Activated B cell treated with CpG ODN at 0.5 μM for 24 hours (primary cell): ENCODE data around the gene IL2RA. TPM values are rescaled to one million over a fixed set of nuclear protein-coding genes. Genes with fewer than 3 reads are reported as not detected.

ENCODE experiments used
- ATAC-seq: fragments of 200-7000 bp; cut with Tn5 transposase; one replicate; pipeline ENCODE4 v1.10.0; 2021; ENCODE audit warnings: low read depth, mild to moderate bottlenecking, moderate library complexity
- CTCF ChIA-PET: fragments of 350-600 bp; sonication (Branson Sonifier 250); formaldehyde crosslinking; loops from one replicate; lab custom pipeline; 2021; ENCODE audit warnings: antibody characterized with exemption; lab: Charles Lee
- POLR2A ChIA-PET: fragments of 350-600 bp; sonication (Branson Sonifier 250); formaldehyde crosslinking; loops from one replicate; lab custom pipeline; 2021; ENCODE audit warnings: antibody characterized with exemption; lab: Charles Lee
- DNase-seq: peaks from one replicate; pipeline ENCODE4 v3.0.0; 2022
- H3K27ac Mint-ChIP-seq: one replicate; pipeline ENCODE4 v1.8.0; 2020; ENCODE audit warnings: mixed read lengths
- H3K27me3 Mint-ChIP-seq: one replicate; pipeline ENCODE4 v1.8.0; 2021; ENCODE audit warnings: mixed read lengths
- H3K36me3 Mint-ChIP-seq: one replicate; pipeline ENCODE4 v1.8.0; 2021; ENCODE audit warnings: low read depth, mixed read lengths
- H3K4me1 Mint-ChIP-seq: one replicate; pipeline ENCODE4 v1.8.0; 2021; ENCODE audit warnings: mixed read lengths
- H3K4me3 Mint-ChIP-seq: one replicate; pipeline ENCODE4 v1.8.0; 2020; ENCODE audit warnings: mild to moderate bottlenecking, mixed read lengths
- H3K9me3 Mint-ChIP-seq: one replicate; pipeline ENCODE4 v1.8.0; 2020; ENCODE audit warnings: mixed read lengths
- intact Hi-C: fragments of 100-400 bp; cut with micrococcal nuclease; formaldehyde crosslinking; loops from one replicate; pipeline ENCODE4 v1.15.1; 2024
- total RNA-seq: library from RNA; stranded (reverse); gene quantifications from 2 replicates; pipeline ENCODE4 v1.2.3, GENCODE V29; 2022
- TF ChIP-seq, protein P1 (sequence below): fragments of 200-600 bp; IDR thresholded peaks from one replicate; pipeline ENCODE4 v1.8.0; 2022; ENCODE audit warnings: antibody characterized with exemption, mild to moderate bottlenecking

Gene IL2RA
- total RNA-seq, 1 donor from 2014 or later = 160 TPM

GRCh38 chr10:6100370-6100769, 38.2 kb upstream of the IL2RA start:
- CTCF ChIA-PET = interaction anchor here (1.1 to 1.3 kb wide), 2 partner anchors 14 to 301 kb away, joined by 3 to 4 read pairs; no protein-coding TSS in a partner anchor
- H3K9me3 Mint-ChIP-seq = no peaks in the 10 kb centered on the region
- H3K27me3 Mint-ChIP-seq = no peaks in the 10 kb centered on the region
- H3K4me1 Mint-ChIP-seq = peaks cover 29% of the 10 kb centered on the region
- POLR2A ChIA-PET = interaction anchor here (0.6 to 1.2 kb wide), 3 partner anchors 10 to 90 kb away, joined by 3 to 7 read pairs (median 3); no protein-coding TSS in a partner anchor
- intact Hi-C loops = no loop called here
- peaks cover 76% of the 10 kb centered on the region for H3K36me3 Mint-ChIP-seq
- no peak for ATAC-seq
- H3K4me3 Mint-ChIP-seq = no peak overlapping the region
- TF ChIP-seq, protein P1, sequence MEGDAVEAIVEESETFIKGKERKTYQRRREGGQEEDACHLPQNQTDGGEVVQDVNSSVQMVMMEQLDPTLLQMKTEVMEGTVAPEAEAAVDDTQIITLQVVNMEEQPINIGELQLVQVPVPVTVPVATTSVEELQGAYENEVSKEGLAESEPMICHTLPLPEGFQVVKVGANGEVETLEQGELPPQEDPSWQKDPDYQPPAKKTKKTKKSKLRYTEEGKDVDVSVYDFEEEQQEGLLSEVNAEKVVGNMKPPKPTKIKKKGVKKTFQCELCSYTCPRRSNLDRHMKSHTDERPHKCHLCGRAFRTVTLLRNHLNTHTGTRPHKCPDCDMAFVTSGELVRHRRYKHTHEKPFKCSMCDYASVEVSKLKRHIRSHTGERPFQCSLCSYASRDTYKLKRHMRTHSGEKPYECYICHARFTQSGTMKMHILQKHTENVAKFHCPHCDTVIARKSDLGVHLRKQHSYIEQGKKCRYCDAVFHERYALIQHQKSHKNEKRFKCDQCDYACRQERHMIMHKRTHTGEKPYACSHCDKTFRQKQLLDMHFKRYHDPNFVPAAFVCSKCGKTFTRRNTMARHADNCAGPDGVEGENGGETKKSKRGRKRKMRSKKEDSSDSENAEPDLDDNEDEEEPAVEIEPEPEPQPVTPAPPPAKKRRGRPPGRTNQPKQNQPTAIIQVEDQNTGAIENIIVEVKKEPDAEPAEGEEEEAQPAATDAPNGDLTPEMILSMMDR = no peak
- H3K27ac Mint-ChIP-seq = no peak overlapping the region
- DNase-seq = no peak

DNA sequence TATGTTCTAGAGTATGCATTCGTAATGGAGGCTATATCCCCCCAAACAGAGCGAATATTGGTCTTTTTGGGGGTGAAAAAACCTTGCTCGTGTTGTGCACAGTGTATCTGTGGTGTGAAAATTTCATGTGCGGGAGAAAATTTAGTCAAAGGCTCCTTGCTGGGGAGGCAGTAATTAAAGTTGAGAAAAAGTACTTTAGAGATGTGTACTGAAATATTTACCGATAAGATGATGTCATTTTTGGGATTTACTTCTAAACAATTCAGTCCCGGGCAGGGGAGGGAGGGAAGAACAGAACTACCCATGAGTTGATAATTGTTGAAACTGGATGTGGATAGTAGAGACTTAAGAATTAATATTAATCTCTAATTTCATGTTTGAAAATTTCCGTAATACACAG, 36.0 kb upstream of the IL2RA start:
- POLR2A ChIA-PET = no interaction called here
- Mint-ChIP-seq H3K4me1 (peaks cover 49% of the 10 kb centered on the region), H3K36me3 (peaks cover 71% of the 10 kb centered on the region), H3K9me3 (no peaks in the 10 kb centered on the region), H3K27ac (no peak overlapping the region), H3K4me3 (no peak overlapping the region), H3K27me3 (no peaks in the 10 kb centered on the region)
- CTCF ChIA-PET = no interaction called here
- ATAC-seq (no peak), DNase-seq (no peak)
- intact Hi-C loops = no loop called here
- TF ChIP-seq, protein P1 = no peak

- no peak for ATAC-seq
- intact Hi-C loops = no loop called here
- DNase-seq = no peak
- Mint-ChIP-seq H3K27me3 (no peaks in the 10 kb centered on the region), H3K4me1 (peaks cover 55% of the 10 kb centered on the region), H3K4me3 (no peak overlapping the region), H3K27ac (no peak overlapping the region), H3K36me3 (peaks cover 62% of the 10 kb centered on the region), H3K9me3 (no peaks in the 10 kb centered on the region)
- POLR2A ChIA-PET = no interaction called here
- CTCF ChIA-PET = no interaction called here
- TF ChIP-seq, protein P1 = no peak
These were observed 34.9 kb upstream of the IL2RA start for GRCh38 chr10:6097063-6097462.

DNA sequence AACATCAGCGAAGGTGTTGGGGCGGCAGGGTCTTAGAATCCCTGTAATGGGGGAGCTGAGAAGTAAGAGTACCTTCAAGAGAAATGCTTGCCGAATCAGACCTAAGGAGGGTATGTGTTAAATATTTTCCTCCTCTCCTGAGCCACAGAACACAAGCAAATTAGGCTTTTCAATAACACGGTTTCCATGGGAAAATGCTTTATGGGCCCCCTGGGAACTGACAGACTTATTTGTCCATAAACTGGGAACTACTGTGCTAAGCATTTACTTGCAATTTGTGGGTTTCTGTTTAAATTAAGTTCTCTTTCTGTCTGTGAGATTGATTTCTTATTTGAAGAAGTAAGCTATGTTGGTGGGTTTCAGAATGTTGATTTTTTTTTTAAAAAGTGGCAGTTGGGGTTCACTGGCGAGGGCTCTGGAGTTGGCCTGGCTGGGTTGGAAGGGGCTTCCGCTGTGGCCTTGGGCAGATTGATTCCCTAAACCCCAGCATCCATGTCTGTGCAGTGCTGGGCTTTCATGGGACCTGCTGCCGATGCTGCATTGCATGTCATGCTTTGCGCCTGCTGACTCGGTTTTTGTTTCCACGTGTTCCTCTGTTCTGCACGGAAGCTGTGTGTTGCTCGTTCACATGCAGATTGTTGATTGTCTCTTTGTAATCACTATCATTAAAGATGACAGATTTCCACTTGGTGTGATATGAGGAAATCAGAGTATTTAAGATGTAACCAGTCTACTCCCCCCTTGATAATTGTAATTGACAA, 33.8 kb upstream of the IL2RA start:
- no peak overlapping the region for H3K27ac Mint-ChIP-seq
- peaks cover 58% of the 10 kb centered on the region for H3K36me3 Mint-ChIP-seq
- no peak for ATAC-seq
- TF ChIP-seq, protein P1 = no peak
- ChIA-PET POLR2A (no interaction called here), CTCF (interaction anchor here (0.9 kb wide), 1 partner anchor 55 kb away, joined by 3 read pairs; no protein-coding TSS in a partner anchor)
- no peak for DNase-seq
- intact Hi-C loops = no loop called here
- peaks cover 57% of the 10 kb centered on the region for H3K4me1 Mint-ChIP-seq
- H3K9me3 Mint-ChIP-seq = no peaks in the 10 kb centered on the region
- H3K4me3 Mint-ChIP-seq = no peak overlapping the region
- no peaks in the 10 kb centered on the region for H3K27me3 Mint-ChIP-seq

GRCh38 chr10:6092731-6093130, 30.6 kb upstream of the IL2RA start:
- CTCF ChIA-PET = interaction anchor here (1.1 to 1.3 kb wide), 2 partner anchors 309 to 313 kb away, joined by 3 read pairs; no protein-coding TSS in a partner anchor
- H3K4me1 Mint-ChIP-seq = peaks cover 73% of the 10 kb centered on the region
- no peak overlapping the region for H3K27ac Mint-ChIP-seq
- no peak overlapping the region for H3K4me3 Mint-ChIP-seq
- POLR2A ChIA-PET = no interaction called here
- H3K9me3 Mint-ChIP-seq = no peaks in the 10 kb centered on the region
- DNase-seq = no peak
- TF ChIP-seq, protein P1 = no peak
- H3K27me3 Mint-ChIP-seq = no peaks in the 10 kb centered on the region
- peaks cover 42% of the 10 kb centered on the region for H3K36me3 Mint-ChIP-seq
- intact Hi-C loops = no loop called here
- no peak for ATAC-seq
